ENCODE data around the gene MGLL.

The MGLL gene

GRCh38 chr3:127741690-127742089, 80.6 kb downstream of the MGLL start:
- Mint-ChIP-seq H3K27me3 (no peaks in the 10 kb centered on the region), H3K4me1 (peaks cover 2% of the 10 kb centered on the region), H3K27ac (no peak overlapping the region), H3K36me3 (no peaks in the 10 kb centered on the region), H3K4me3 (no peak overlapping the region), H3K9me3 (no peaks in the 10 kb centered on the region)
- ATAC-seq (ENCODE audit: low read depth) (no peak), DNase-seq (ENCODE audit: low spot score in 2 of 2) (no peak)

GRCh38 chr3:127741246-127741645, 81.1 kb downstream of the MGLL start:
- DNase-seq (ENCODE audit: low spot score in 2 of 2): no peak
- Mint-ChIP-seq H3K4me1 (peaks cover 4% of the 10 kb centered on the region), H3K4me3 (no peak overlapping the region), H3K27ac (no peak overlapping the region), H3K9me3 (no peaks in the 10 kb centered on the region), H3K36me3 (no peaks in the 10 kb centered on the region), H3K27me3 (no peaks in the 10 kb centered on the region)
- ATAC-seq (ENCODE audit: low read depth): no peak

- H3K4me1 Mint-ChIP-seq: peaks cover 11% of the 10 kb centered on the region
- H3K4me3 Mint-ChIP-seq: no peak overlapping the region
- no peak overlapping the region for H3K27ac Mint-ChIP-seq
- DNase-seq (ENCODE audit: low spot score in 2 of 2): no peak
- ATAC-seq (ENCODE audit: low read depth): no peak
- no peaks in the 10 kb centered on the region for H3K9me3 Mint-ChIP-seq
- H3K27me3 Mint-ChIP-seq: no peaks in the 10 kb centered on the region
- no peaks in the 10 kb centered on the region for H3K36me3 Mint-ChIP-seq
Observed at GRCh38 chr3:127740136-127740915, 82.0 kb downstream of the MGLL start.

GRCh38 chr3:127739347-127740135, 82.8 kb downstream of the MGLL start:
- ATAC-seq (ENCODE audit: low read depth): no peak
- peaks cover 18% of the 10 kb centered on the region for H3K4me1 Mint-ChIP-seq
- no peaks in the 10 kb centered on the region for H3K36me3 Mint-ChIP-seq
- H3K9me3 Mint-ChIP-seq: no peaks in the 10 kb centered on the region
- no peaks in the 10 kb centered on the region for H3K27me3 Mint-ChIP-seq
- no peak overlapping the region for H3K4me3 Mint-ChIP-seq
- no peak overlapping the region for H3K27ac Mint-ChIP-seq
- no peak for DNase-seq (ENCODE audit: low spot score in 2 of 2)

GRCh38 chr3:127738192-127738840, 84.0 kb downstream of the MGLL start:
- no peak overlapping the region for H3K27ac Mint-ChIP-seq
- no peaks in the 10 kb centered on the region for H3K9me3 Mint-ChIP-seq
- H3K27me3 Mint-ChIP-seq: no peaks in the 10 kb centered on the region
- no peaks in the 10 kb centered on the region for H3K36me3 Mint-ChIP-seq
- DNase-seq (ENCODE audit: low spot score in 2 of 2): no peak
- H3K4me1 Mint-ChIP-seq: peaks cover 21% of the 10 kb centered on the region
- no peak overlapping the region for H3K4me3 Mint-ChIP-seq
- ATAC-seq (ENCODE audit: low read depth): no peak

GRCh38 chr3:127736801-127737539, 85.3 kb downstream of the MGLL start:
- Mint-ChIP-seq H3K4me1 (peaks cover 27% of the 10 kb centered on the region), H3K27ac (no peak overlapping the region), H3K36me3 (no peaks in the 10 kb centered on the region), H3K9me3 (no peaks in the 10 kb centered on the region), H3K27me3 (no peaks in the 10 kb centered on the region), H3K4me3 (no peak overlapping the region)
- no peak for ATAC-seq (ENCODE audit: low read depth)
- DNase-seq (ENCODE audit: low spot score in 2 of 2): no peak

- no peaks in the 10 kb centered on the region for H3K36me3 Mint-ChIP-seq
- peaks cover 27% of the 10 kb centered on the region for H3K4me1 Mint-ChIP-seq
- H3K9me3 Mint-ChIP-seq: no peaks in the 10 kb centered on the region
- H3K27me3 Mint-ChIP-seq: no peaks in the 10 kb centered on the region
- peak overlapping the region; percentile 87 for H3K4me3 Mint-ChIP-seq
- DNase-seq (ENCODE audit: low spot score in 2 of 2) (peak in 1 of 2 donors; percentile 31), ATAC-seq (ENCODE audit: low read depth) (peak; percentile 85)
- H3K27ac Mint-ChIP-seq: peak overlapping the region; percentile 90
Observed at GRCh38 chr3:127735767-127736693, 86.3 kb downstream of the MGLL start.

- Mint-ChIP-seq H3K27me3 (no peaks in the 10 kb centered on the region), H3K4me1 (peaks cover 27% of the 10 kb centered on the region), H3K9me3 (no peaks in the 10 kb centered on the region), H3K27ac (peak overlapping the region; percentile 90), H3K4me3 (peak overlapping the region; percentile 61), H3K36me3 (no peaks in the 10 kb centered on the region)
- no peak for DNase-seq (ENCODE audit: low spot score in 2 of 2)
- ATAC-seq (ENCODE audit: low read depth): no peak
Observed at GRCh38 chr3:127734754-127735473, 87.4 kb downstream of the MGLL start.

GRCh38 chr3:127734181-127734720, 88.1 kb downstream of the MGLL start:
- H3K9me3 Mint-ChIP-seq: no peaks in the 10 kb centered on the region
- H3K27ac Mint-ChIP-seq: peak overlapping the region; percentile 90
- H3K4me3 Mint-ChIP-seq: no peak overlapping the region
- DNase-seq (ENCODE audit: low spot score in 2 of 2) (no peak), ATAC-seq (ENCODE audit: low read depth) (no peak)
- no peaks in the 10 kb centered on the region for H3K36me3 Mint-ChIP-seq
- H3K4me1 Mint-ChIP-seq: peaks cover 27% of the 10 kb centered on the region
- H3K27me3 Mint-ChIP-seq: no peaks in the 10 kb centered on the region

GRCh38 chr3:127733781-127734180, 88.5 kb downstream of the MGLL start:
- ATAC-seq (ENCODE audit: low read depth): no peak
- Mint-ChIP-seq H3K4me3 (no peak overlapping the region), H3K9me3 (no peaks in the 10 kb centered on the region), H3K36me3 (no peaks in the 10 kb centered on the region), H3K27me3 (no peaks in the 10 kb centered on the region), H3K27ac (no peak overlapping the region), H3K4me1 (peaks cover 27% of the 10 kb centered on the region)
- no peak for DNase-seq (ENCODE audit: low spot score in 2 of 2)

GRCh38 chr3:127732879-127733350, 89.4 kb downstream of the MGLL start:
- ATAC-seq (ENCODE audit: low read depth): no peak
- H3K36me3 Mint-ChIP-seq: no peaks in the 10 kb centered on the region
- peaks cover 27% of the 10 kb centered on the region for H3K4me1 Mint-ChIP-seq
- H3K27ac Mint-ChIP-seq: peak overlapping the region; percentile 28
- DNase-seq (ENCODE audit: low spot score in 2 of 2): no peak
- H3K9me3 Mint-ChIP-seq: no peaks in the 10 kb centered on the region
- no peaks in the 10 kb centered on the region for H3K27me3 Mint-ChIP-seq
- H3K4me3 Mint-ChIP-seq: no peak overlapping the region

- peak overlapping the region; percentile 28 for H3K27ac Mint-ChIP-seq
- no peaks in the 10 kb centered on the region for H3K27me3 Mint-ChIP-seq
- ATAC-seq (ENCODE audit: low read depth) (no peak), DNase-seq (ENCODE audit: low spot score in 2 of 2) (no peak)
- no peak overlapping the region for H3K4me3 Mint-ChIP-seq
- peaks cover 27% of the 10 kb centered on the region for H3K4me1 Mint-ChIP-seq
- no peaks in the 10 kb centered on the region for H3K9me3 Mint-ChIP-seq
- no peaks in the 10 kb centered on the region for H3K36me3 Mint-ChIP-seq
Observed at GRCh38 chr3:127732303-127732702, 90.0 kb downstream of the MGLL start.

Data from memory B cell (primary cell).